Measurements from ENCODE around the gene TSC22D3.
"Not testable (repeated sequence)": the region's sequence is repeated elsewhere in the genome, so short reads cannot be mapped to it uniquely, and the experiment has no call there.

The TSC22D3 gene

DNA sequence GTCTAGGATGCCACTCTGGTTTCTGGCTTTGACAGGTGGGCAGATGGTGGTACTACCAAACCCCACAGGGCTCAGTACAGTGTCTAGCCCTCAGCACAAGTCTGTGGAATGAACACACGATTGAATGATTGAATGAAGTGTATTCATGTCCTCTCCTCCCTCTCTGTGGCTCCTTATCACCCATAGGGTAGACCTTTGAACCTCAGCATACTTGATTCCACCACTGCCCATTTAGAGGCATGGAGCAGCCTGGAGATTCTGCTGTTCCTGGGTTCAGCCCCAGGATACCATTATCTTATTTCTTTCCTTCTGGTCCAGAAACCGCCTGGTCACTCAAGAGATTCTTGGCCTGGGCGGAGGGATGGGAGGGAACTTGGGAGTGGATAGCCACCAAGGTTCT lies 93.3 kb downstream of the TSC22D3 start:
- DNase-seq (ENCODE audit: low read depth) = no peak

GRCh38 chrX:107678957-107679740 lies 96.4 kb downstream of the TSC22D3 start:
- no peak for DNase-seq (ENCODE audit: low read depth)

DNA sequence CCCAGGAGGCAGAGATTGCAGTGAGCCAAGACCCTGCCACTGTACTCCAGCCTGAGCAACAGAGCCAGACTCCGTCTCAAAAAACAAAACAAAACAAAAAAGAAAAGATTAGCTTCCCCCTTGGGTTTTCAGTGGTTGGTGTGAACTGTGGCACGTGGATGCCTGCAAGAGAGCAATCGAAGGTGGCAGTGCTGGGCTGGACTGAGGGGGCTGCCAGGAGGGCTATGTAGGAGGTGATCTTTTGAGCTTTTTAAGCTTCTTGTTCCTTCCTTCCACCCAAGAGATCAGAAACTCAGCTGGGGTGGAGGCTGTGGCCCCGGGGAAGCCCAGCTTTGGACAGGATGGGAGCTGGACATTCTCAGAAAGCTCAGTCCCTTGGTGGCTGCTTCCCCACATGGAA lies 97.7 kb downstream of the TSC22D3 start:
- DNase-seq (ENCODE audit: low read depth) = no peak

GRCh38 chrX:107677501-107677901 lies 98.1 kb downstream of the TSC22D3 start:
- DNase-seq (ENCODE audit: low read depth) = no peak

GRCh38 chrX:107676559-107677378 lies 98.8 kb downstream of the TSC22D3 start:
- DNase-seq (ENCODE audit: low read depth) = no peak

GRCh38 chrX:107675823-107676555 lies 99.6 kb downstream of the TSC22D3 start:
- no peak for DNase-seq (ENCODE audit: low read depth)

DNA sequence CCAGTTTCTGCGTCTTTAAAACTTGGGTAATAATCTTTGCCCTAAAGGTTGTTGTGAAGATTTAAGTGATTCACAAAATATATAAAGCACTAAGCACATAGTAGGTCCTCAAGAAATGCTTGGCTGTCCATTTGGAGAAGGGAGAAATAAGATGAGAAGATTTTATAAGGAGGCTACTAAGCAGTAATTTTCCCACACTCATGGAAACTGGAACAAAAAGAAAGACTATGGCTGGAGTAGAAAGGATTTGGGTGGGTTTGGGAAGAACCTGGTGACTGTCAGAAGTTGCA lies 100.3 kb downstream of the TSC22D3 start:
- DNase-seq (ENCODE audit: low read depth) = no peak

- DNase-seq (ENCODE audit: low read depth) = no peak
Measured at GRCh38 chrX:107674480-107675364, 100.9 kb downstream of the TSC22D3 start.

GRCh38 chrX:107673933-107674479 lies 101.6 kb downstream of the TSC22D3 start:
- peak; percentile 71 for DNase-seq (ENCODE audit: low read depth)

GRCh38 chrX:107673431-107673830 lies 102.2 kb downstream of the TSC22D3 start:
- DNase-seq (ENCODE audit: low read depth) = no peak

GRCh38 chrX:107672955-107673378 lies 102.6 kb downstream of the TSC22D3 start:
- no peak for DNase-seq (ENCODE audit: low read depth)

GRCh38 chrX:107671256-107671655 lies 104.3 kb downstream of the TSC22D3 start:
- not testable (repeated sequence) for DNase-seq (ENCODE audit: low read depth)

DNA sequence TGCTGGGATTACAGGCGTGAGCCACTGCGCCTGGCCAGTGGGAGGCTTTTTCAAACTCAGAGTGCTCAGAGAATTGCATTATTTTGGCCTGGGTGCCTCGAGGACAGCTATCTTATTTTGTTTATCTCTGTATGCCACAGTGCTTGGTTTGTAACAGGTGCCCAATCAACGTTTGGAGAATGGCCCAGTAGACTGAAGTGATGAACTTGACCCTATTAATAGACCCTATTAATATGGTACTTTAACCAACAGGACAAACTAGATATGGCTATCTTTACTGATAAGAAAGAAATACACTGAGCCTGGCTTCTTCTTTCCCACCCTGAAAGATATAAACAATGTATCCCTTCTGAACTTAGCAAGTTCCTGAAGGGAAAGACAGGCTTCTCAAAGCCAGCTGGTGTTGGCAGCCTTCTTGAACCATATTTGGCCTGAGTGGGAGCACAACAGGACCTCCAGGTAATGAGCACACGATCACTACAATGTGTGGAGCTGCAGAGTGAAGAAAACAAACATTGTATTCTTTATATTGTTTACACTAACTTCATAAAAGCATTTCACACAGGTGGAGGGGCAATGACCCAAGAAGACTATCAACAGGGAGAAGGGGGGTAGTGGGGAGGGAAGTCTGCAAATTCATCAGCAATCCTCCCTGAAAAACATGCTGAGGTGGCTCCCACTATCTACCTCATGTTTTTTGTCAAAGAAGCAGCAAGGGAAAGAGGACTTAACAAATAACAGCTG lies 105.5 kb downstream of the TSC22D3 start:
- no peak for DNase-seq (ENCODE audit: low read depth)

GRCh38 chrX:107669261-107669660 lies 106.3 kb downstream of the TSC22D3 start:
- DNase-seq (ENCODE audit: low read depth) = no peak

DNA sequence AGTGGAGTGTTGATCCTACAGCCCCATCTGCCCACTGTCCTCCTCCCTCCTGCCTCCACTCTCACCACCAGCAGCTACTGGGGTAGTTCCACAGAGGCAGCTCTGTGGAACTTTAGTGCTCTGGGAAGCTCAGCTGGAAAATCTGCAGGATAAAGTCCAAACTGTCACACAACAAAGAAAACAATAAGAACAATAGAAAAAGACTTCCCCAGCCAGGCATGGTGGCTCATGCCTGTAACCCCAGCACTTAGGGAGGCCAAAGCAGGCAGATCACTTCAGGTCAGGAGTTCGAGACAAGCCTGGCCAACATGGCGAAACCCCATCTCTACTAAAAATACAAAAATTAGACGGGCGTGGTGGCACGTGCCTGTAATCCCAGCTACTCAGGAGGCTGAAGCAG lies 106.9 kb downstream of the TSC22D3 start:
- not testable (repeated sequence) for DNase-seq (ENCODE audit: low read depth)

- DNase-seq (ENCODE audit: low read depth) = no peak
Measured at GRCh38 chrX:107667426-107667825, 108.2 kb downstream of the TSC22D3 start.

GRCh38 chrX:107666931-107667330 lies 108.7 kb downstream of the TSC22D3 start:
- no peak for DNase-seq (ENCODE audit: low read depth)
